HG03066 (cell line): ENCODE data around the gene TLK1.
A peak's percentile ranks its signal among the peaks of the same experiment; 100 is the strongest.
"Not testable (repeated sequence)": the region's sequence is repeated elsewhere in the genome, so short reads cannot be mapped to it uniquely, and the experiment has no call there.

ENCODE experiments used
- ATAC-seq: cut with Tn5 transposase; IDR thresholded peaks from one replicate; pipeline ENCODE4 v1.9.1; 2021; ENCODE audit warnings: low read depth; ENCODE audit not compliant: unreplicated experiment

Gene TLK1

GRCh38 chr2:171171808-171172207, 11.1 kb upstream of the TLK1 start:
- no peak for ATAC-seq

GRCh38 chr2:171169839-171170238, 9.1 kb upstream of the TLK1 start:
- ATAC-seq: no peak

GRCh38 chr2:171169333-171169732, 8.6 kb upstream of the TLK1 start:
- no peak for ATAC-seq

- ATAC-seq: no peak
Measured at GRCh38 chr2:171167352-171167997, 6.8 kb upstream of the TLK1 start.

- ATAC-seq: no peak
Measured at GRCh38 chr2:171166328-171166983, 5.8 kb upstream of the TLK1 start.

GRCh38 chr2:171165967-171166327, 5.3 kb upstream of the TLK1 start:
- ATAC-seq: no peak

GRCh38 chr2:171163261-171163660, 2.6 kb upstream of the TLK1 start:
- no peak for ATAC-seq

GRCh38 chr2:171162522-171163197, 2.0 kb upstream of the TLK1 start:
- not testable (repeated sequence) for ATAC-seq

GRCh38 chr2:171160956-171161740, 455 bp upstream of the TLK1 start:
- peak; percentile 59 for ATAC-seq

- ATAC-seq: no peak
Measured at GRCh38 chr2:171159372-171160118, 1.1 kb downstream of the TLK1 start.

GRCh38 chr2:171158790-171159371, 1.8 kb downstream of the TLK1 start:
- ATAC-seq: no peak

GRCh38 chr2:171158036-171158789, 2.5 kb downstream of the TLK1 start:
- no peak for ATAC-seq

- ATAC-seq: no peak
Measured at GRCh38 chr2:171157109-171157500, 3.6 kb downstream of the TLK1 start.

- no peak for ATAC-seq
Measured at GRCh38 chr2:171154348-171154747, 6.3 kb downstream of the TLK1 start.

GRCh38 chr2:171150694-171151285, 9.9 kb downstream of the TLK1 start:
- no peak for ATAC-seq

- no peak for ATAC-seq
Measured at GRCh38 chr2:171149986-171150693, 10.6 kb downstream of the TLK1 start.

GRCh38 chr2:171149171-171149938, 11.3 kb downstream of the TLK1 start:
- ATAC-seq: no peak

GRCh38 chr2:171147081-171147480, 13.6 kb downstream of the TLK1 start:
- no peak for ATAC-seq
